Putamen (tissue), 1 donor: ENCODE data around the gene RNF144A.
"Not testable (repeated sequence)": the region's sequence is repeated elsewhere in the genome, so short reads cannot be mapped to it uniquely, and the experiment has no call there.

Experiments used
- DNase-seq: peaks from one replicate; pipeline ENCODE4 v3.0.0-alpha.2; 2016; ENCODE audit warnings: low spot score

The RNF144A gene

DNA sequence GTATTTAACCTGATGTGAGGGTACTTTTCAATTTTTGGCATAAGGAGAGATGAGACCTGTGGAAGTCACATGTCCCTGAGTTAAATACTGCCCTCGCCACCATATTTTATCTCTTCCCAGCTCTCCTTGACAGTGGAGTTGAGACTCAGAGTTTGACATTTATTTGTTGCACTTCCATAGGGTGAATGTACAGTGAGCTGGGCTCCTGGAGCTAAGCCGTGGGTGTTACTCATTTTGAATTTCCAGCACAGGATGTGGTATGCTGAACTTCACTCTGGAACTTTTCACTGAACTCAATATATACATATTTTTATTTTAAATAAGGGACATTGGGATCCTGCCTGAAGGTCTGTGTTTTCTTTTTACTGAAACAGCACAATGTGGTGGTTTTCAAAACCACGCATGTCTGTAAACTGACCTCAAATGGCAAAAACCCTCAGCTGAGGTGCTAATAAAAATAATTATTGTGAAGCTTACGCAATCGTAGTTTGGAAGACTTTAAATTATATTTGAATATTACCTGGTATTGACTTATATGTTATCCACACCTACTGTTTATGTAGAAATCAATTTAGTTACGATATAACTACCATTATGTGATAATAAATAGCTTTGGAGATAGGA is 12.1 kb downstream of the RNF144A start:
- DNase-seq: no peak

DNA sequence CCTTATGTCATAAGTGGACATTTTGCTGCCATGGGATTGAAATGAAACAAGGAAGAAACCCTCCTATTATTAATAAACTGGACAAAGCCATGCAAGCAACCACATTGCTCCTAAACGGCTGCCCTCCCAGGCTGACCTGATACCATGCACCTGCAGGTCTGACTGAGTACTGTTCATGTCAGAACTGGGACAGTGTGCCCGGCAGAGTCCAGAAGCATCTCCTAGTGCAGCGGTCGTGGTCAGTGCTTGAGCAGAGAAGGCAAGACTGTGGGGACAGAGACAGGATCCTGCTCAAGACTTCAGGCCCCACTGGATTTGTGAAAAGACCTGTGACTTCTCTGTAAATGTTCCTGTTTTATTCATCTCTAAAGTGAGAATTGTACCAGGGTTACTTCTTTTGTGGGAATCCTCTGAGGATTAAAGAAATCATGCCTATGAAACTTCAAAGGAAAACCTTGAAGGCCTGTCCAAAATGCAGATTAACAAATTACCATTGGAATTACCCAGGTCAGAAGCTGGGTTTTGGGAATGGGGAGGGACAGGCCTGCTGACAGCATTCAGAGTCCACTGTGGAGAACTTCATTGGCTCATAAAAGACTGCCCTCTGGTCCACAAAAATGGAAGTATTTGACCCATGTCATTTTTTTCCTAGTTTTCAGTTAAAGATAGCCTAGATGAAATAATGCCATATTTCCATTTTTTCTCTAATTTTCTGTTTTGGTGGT is 13.9 kb downstream of the RNF144A start:
- no peak for DNase-seq

DNA sequence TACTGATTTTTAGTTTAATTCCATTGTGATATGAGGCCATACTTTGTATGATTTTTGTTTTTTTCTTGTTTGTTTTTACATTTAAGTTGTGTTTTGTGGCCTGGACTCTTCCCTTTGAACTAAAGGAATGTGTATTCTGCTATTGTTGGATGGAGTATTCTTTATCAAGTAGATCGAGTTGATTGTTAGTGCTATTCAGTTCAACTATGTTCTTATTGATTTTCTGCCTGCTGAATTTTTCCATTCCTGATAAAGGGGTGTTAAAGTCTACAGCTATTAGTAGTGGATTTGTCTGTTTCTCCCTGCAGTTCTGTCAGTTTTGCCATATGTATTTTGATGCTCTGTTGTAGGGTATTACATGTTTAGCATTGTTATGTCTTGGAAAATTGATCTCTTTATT is 14.5 kb downstream of the RNF144A start:
- DNase-seq: no peak

DNA sequence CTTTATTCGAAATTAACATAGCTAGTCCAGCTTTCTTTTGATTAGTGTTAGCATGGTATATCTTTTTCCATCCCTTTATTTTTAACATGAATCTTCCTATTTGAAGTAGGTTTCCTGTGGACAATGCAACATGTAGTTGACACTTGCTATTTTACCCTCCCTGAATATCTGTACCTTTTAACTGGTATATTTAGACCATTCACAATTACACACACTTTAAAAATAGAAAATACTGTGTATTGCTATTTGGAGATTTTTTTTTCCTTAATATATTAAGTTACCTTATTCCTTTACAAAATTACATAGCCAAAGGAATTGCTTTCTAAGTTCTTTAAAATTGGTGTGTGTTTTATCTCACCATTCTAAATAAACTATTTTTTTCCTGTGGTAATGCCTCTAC is 15.0 kb downstream of the RNF144A start:
- no peak for DNase-seq

DNA sequence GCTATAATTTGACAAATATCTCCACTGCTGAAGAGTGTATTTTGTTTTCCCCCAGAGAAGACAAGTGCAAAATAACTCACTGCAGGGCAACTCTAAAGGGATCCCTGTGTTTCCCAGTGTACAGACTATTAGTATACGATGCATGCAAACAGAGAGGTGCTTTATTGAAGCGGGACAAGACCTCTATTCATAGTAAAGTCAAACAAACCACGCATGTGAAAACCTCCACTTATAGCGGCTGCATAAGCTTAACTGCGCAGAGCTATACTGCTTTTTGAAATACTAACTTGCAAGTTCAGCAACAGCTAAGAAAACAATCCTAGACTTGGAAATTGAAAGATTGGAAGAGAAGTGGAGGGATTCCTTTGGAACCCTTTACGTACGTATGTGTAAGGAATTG is 15.6 kb downstream of the RNF144A start:
- DNase-seq: no peak

DNA sequence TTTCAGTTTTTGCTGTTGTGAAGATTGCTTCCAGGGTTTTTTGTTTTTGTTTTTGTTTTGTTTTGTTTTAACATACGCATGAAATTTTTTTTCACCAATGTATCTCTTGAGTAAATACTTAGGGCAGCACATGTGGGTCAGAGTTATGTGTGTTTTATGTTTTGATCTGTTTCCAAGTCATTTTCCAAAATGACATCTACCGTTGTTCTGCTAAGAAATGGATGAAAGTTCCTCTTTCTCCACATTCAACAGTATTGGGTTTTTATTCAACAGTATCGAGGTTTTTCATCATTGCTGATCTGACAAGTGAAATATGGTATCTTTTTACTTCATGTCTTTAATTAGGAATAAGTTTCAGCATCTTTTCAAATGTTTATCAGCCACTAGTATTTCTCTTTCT is 16.7 kb downstream of the RNF144A start:
- no peak for DNase-seq

DNA sequence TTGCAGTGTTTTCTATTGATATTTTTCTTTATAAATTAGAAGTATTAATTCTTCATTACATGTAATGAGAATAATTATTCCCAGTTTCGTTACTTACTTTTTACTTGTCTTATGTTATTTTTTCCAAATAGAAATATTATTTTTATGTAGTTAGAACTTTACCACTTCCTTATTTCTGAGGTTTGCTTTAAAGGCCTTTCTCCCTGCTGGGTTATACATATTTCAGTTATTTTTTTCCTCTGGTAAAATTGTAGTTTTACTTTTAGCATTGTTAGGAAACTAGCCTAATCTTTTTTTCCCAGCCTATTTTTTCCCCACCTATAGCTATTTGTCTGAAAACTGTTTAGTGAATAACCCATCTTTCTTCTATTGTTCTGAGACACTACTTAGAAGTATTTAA is 17.1 kb downstream of the RNF144A start:
- no peak for DNase-seq

DNA sequence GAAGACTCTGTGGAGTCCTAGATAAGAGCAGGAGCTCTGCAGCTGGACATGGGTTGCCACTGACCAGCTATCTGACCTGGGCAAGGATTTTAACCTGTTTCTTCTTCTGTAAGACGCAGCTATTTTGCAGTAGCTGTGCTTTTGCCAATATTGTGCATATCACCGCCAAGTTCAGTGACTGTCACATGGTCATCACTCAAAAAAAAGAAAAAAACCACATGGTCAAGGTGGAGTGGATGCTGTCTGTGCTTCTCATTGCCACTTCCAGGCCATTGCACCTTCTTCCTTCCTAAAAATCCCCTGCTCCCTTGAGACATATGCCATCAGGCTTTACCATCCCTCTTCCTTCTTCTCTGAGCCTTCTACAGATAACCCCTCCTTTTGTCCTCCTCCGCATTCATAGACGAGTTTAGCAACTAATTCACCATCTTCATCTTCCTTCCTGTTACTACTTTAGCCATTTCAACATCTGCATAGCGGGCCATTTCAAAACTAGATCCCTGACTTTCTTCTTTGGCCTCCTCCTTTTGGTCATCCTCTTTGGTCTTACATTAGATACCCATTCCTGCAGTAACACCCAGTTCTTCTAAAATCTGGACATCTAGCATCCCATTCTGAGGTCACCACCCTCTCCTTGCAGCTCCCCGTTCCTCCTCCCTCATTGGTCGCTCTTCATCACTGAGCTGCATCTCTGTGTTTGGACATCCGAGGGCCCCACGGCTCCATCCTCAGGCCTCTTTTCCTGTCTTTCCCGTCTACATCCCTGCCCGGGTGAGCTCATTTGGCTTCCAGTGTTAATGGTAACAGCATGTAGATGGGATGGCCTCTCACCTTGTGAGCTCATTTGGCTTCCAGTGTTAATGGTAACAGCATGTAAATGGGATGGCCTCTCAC is 17.8 kb downstream of the RNF144A start:
- DNase-seq: no peak

DNA sequence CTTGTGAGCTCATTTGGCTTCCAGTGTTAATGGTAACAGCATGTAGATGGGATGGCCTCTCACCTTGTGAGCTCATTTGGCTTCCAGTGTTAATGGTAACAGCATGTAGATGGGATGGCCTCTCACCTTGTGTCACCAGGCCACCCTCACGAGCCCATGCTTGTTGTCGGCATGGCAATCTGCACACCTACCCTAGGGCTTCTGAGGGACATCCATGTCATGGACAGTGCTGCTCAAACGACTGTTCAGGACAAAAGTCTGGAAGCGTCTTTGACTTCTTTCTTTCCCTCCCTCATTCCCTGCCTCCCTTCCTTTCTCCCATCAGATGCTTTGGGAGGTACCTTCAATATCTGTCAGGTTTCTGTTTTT is 18.4 kb downstream of the RNF144A start:
- DNase-seq: not testable (repeated sequence)

DNA sequence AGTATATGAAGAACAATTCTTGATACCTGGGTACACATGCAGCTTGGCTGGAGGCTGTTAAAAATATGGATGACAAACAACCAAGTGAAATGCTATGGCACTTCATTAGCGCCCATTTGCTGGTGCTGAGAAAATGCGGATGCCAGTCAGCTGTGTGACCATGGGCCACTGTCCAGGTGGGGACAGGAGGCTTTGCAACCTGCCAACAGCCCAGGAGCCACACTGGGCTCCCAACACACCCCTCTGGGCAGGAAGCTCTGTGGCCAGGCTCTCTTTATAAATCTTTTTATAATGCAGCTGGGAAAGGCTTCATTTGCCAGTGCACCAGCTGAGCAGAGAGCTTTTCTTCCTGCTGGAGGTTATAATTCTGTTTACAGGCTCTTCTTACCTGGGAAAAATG is 19.9 kb downstream of the RNF144A start:
- DNase-seq: no peak

DNA sequence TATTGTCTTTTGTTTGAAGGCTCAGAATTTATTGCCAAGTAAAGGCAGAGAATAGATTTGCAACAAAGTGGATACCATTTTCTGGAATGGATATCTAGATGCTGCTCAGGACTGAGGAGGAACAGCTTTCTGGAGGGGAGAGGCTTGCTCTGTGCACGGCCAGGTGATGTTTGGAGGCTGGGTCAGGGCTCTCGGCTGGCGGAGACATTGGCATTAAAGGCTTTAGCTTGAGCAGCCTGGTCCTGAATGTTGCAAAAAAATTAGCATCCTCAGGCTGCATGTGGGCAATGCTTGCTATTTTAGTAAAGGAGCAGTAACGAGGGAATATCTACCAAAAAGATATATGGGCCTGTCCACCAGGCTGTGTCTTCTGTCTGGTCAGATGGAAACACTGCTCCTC is 20.4 kb downstream of the RNF144A start:
- no peak for DNase-seq

DNA sequence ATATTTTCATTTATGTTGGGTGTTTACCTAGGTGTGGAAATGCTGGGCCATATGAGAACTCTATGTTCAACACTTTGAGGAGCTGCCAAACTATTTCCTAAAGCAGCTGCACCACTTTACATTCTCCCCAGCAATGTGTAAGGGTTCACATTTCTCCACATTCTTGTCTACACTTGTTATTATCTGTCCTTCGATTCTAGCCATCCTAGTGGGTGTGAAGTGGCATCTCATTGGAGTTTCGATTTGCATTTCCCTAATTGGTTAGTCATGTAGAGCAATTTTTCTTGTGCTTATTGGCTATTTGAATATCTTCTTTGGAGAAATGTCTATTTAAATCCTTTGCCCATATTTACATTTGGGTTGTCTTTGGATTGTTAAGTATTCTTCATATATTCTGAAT is 21.9 kb downstream of the RNF144A start:
- DNase-seq: no peak

DNA sequence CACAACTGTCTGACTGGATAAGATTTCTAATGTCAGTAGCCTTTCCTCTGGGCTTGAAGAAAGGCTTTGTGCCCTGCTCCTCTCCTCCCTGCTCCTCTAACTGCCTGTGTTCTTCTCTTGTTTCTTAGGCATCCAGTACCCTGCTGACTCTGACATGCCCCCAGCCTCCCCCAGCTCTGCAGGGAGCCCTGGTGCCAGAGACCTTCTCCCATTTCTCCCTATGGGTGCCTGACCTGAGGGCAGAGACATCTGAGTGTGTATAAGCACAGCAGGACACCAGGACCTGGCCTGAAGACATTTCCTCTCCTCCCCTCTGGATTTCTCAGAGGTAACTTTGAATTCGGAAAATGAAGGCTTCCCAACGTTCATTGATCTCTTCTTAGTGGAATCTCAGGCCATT is 23.6 kb downstream of the RNF144A start:
- no peak for DNase-seq

DNA sequence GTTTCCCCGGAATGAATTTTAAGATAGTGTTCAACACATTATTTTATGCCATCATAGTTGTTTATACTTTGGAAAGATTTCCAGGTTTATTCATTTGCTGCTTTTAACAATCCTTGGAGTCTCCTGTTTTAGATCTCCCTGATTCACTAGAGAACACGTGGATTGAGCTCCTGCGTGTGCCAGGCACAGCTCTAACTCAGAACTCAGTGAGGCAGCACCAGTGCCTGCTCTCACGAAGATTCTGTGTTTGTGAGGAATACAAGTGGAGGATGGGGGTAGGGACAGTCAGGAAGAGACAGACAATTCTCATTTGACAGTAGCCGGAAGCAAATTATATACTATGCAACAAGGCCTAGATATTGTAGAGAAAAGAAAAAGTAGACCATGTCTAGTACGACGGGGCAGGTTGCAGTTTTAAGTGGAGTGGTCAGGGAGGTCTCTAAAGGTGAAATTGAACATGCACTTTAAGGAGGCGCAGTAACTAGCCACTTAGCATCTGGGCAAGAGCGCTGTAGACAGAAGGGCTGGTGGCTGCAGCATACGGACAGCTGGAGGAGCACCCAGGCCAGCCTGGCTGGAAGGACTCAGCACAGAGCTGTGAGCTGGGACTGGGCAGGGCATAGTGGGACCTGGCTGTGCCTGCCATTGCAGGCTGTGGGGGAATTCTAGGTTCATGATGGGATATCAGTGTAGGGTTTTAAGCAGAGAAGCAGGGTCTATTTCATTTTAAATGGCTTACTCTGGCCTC is 24.3 kb downstream of the RNF144A start:
- DNase-seq: no peak

DNA sequence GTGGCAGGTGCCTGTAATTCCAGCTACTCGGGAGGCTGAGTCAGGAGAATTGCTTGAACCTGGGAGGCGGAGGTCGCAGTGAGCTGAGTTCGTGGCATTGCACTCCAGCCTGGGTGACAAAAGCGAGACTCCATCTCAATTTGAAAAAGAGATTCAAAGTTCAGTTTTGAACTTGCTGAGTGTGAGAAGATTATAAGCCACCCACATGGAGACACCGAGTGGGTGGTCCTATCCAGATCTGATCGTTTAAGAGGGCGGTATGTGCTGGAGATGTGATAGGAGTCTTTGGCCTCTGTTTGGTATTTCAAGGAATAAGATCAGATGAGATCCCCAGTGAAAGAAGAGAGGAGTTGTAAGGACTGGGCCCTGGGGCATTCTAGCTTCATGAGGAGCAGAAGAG is 25.6 kb downstream of the RNF144A start:
- DNase-seq: no peak

DNA sequence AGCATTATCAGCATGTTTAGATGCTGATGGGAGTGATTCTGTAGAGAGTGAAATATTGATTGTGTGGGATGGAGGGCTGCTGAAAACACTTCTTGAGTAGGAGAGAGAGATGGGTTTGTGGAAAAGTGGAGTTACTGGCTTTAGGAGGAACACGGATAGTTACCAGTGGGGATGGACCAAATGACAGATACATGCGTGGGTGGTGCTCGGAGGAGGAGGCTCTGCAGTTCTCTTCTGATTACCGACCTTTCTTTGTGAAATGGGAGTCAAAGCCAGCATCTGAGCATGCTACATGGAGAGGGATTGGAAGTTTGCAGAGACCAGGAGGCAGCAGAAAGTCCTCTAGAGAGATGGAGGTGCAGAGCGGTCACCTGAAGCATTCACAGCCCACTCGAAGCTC is 26.3 kb downstream of the RNF144A start:
- DNase-seq: no peak

DNA sequence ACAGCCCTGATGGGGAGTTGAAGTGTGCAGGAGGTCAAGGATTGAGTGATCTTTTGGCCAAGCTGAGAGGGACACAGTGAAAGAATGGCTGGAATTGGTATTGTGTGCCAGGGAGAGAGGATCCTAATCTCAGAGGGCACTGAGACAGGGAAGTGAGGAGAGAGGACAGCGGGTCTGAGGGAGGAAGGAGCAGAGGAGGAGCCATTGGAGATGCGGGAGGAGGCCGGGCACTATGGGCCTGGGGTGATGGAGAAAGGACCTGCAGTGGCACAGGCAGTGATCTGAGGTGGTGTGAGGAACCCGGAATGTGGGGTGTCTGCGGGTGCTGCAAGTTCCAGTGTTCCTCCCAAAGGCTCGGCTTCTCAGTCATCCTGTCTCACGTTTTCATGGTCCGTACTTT is 26.8 kb downstream of the RNF144A start:
- no peak for DNase-seq

DNA sequence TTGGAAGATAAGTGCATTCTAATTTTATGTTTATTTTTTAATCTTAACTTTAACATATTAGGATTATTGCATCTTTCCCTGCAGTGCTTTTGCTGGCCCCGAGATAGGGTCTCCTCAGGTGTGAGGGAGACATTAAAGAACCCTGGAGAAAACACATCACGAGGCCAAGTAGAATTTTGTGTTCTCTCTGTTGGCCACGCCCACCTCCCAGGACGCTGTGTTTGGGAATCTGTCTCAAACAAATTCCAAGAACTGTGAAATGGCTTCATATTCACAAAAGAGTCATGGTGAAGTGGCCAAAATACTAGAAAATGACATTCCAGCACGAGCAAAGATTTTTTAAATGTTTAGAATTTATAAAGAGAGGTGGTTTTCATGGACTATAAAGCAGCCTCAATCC is 27.3 kb downstream of the RNF144A start:
- DNase-seq: no peak

DNA sequence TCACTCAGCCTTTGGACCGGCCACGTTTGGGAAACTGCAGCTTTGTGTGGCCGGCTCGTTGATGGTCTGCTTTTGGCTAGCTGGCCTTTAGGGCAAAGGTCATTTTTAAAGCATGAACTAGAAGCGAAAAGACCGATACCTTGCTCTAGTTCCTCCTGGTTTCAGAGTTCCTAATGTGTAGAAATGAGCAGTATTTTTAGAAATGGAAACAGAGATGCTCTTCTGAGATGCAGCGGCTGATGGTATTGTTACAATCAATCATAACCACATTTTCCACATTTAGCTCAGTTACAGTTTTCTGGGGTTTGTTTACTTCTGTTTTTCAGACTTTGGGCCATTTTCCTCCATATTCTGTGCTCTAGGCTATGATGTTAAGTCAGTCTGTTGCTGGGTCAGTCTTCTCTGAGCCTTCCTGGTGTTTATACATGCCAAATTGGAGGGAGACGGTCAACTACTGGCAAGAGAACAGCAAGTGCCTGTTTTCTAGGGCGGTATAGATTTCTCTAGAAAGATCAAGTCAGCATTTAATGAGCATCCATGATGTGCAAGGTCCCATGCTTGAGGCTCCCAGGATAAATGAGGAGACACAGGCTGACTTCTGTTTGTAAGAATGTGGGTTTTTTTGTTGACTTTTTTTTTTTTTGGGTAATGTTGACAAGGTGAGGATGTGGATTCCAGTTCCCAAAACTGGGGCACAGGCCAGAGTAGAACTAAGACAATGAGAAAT is 28.0 kb downstream of the RNF144A start:
- no peak for DNase-seq

DNA sequence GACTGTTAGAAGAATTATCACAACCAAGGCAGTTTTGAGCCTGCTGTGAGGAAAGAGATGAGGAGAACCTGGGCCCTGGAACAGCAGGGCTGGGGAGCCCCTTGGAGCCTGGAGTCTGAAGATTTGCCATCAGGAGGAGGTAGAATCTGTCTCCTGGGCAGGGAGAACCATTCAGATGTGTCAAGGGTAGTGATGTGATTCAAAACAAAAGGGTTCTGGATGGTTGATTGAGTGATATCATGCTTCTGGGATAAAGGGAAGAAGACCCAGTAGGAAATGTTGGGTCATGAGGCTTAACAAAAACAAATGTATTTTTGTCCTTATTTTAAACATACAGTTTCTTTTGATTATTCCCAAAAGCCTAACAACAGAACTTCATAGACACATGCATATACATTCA is 28.6 kb downstream of the RNF144A start:
- DNase-seq: no peak

DNA sequence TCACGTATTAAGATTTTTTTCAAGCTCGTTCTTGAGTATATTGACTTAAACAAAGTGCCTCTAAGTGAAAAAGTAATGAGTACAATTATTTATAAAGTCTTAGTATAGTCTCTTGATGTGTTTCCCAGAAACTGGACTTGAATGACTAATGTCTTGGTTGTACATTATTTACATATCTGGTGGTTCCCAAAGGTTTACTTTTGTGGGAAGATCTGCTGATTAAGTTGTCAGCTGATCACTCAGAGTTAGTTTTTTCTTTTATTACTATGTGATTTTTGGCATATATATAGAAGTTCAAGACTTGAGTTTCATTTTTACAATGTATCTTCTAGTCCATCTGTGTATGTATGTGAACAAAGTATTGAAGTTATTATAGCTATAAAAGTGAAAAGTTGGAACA is 29.5 kb downstream of the RNF144A start:
- DNase-seq: no peak
